NCI-H460 (cell line): Measurements from ENCODE around the gene HIRA. TPM values are rescaled to one million over a fixed set of nuclear protein-coding genes. Genes with fewer than 3 reads are reported as not detected.

Experiments
- DNase-seq: peaks from one replicate; pipeline ENCODE4 v3.0.0-alpha.2; 2016; ENCODE audit warnings: low read depth; ENCODE audit errors: extremely low read depth
- polyA plus RNA-seq: library from polyadenylated mRNA; depleted of rRNA; stranded (reverse); fragments of >200 nt; gene quantifications from 2 replicates; pipeline ENCODE4 v1.2.3, GENCODE V29; 2014; cell fraction: nucleus; rRNA removed
- total RNA-seq: library from RNA; depleted of rRNA; stranded (reverse); fragments of >200 nt; shearing (Covaris generic); gene quantifications from 2 replicates; pipeline ENCODE4 v1.2.3, GENCODE V29; 2014; rRNA removed

The HIRA gene, protein sequence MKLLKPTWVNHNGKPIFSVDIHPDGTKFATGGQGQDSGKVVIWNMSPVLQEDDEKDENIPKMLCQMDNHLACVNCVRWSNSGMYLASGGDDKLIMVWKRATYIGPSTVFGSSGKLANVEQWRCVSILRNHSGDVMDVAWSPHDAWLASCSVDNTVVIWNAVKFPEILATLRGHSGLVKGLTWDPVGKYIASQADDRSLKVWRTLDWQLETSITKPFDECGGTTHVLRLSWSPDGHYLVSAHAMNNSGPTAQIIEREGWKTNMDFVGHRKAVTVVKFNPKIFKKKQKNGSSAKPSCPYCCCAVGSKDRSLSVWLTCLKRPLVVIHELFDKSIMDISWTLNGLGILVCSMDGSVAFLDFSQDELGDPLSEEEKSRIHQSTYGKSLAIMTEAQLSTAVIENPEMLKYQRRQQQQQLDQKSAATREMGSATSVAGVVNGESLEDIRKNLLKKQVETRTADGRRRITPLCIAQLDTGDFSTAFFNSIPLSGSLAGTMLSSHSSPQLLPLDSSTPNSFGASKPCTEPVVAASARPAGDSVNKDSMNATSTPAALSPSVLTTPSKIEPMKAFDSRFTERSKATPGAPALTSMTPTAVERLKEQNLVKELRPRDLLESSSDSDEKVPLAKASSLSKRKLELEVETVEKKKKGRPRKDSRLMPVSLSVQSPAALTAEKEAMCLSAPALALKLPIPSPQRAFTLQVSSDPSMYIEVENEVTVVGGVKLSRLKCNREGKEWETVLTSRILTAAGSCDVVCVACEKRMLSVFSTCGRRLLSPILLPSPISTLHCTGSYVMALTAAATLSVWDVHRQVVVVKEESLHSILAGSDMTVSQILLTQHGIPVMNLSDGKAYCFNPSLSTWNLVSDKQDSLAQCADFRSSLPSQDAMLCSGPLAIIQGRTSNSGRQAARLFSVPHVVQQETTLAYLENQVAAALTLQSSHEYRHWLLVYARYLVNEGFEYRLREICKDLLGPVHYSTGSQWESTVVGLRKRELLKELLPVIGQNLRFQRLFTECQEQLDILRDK
- total RNA-seq, result 8.0 and 10.7 TPM in 2 replicates
- polyA plus RNA-seq, result 14.1 and 25.3 TPM in 2 replicates

DNA sequence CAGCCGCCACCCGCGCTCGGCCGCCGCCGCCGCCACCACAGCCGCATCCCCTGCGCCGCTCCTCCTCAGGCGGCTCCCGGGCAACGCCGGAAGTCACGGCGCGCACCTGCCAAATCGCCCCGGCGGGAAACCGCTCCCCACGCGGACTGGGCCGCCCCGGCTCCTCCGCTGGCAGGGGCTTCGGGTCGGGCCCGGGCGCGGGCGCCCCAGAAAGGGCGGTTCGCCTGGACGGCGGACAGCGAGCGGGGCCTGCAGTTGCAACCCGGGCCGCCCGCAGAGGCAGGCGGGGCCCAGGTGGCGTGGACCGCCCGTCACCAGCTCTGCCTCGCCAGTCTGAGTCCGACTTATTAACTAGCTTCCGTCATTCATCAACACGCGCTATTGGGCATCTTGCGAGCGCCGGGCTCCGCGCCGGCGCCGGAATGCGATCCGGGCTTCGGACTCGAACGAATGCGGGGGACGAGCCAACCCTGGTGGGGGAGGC, at the start of gene HIRA:
Gene HIRA, minus strand, starts transcription at position 85 of the 484 bp plus-strand sequence. CDS start 257 bp downstream, outside the sequence.
- DNase-seq, result peak; percentile 45

- no peak for DNase-seq
Observed at GRCh38 chr22:19480789-19481188, 49.3 kb upstream of the HIRA start.

- no peak for DNase-seq
Observed at GRCh38 chr22:19480173-19480568, 48.6 kb upstream of the HIRA start.

- peak; percentile 96 for DNase-seq
Observed at GRCh38 chr22:19479355-19480172, 48.0 kb upstream of the HIRA start, which contains the start of gene CDC45. TSS of gene CDC45 (plus strand) at chr22:19479920. CDS start at chr22:19479969, 49 bp downstream.

DNA sequence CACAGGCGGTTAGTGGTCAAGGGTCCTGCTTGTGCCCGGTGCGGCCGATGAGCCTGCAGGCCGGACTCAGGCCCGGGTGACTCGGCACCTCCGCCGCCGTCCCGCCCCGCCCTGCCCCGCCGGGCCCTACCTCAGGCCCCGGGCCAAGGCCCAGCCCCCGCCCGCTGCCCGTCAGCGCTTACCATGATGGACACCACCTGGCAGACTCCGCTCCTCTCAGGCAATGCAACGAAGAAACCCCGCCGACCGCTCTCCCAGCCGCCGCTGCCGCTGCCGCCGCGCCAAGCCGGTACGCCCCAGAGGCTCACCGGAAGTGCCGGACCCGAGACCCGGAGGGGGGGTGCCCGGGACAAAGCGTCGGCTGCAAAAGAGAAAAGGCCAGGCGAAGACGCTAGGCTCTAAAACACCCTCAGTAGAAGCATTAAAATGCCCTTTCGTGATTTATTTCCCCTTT, 47.4 kb upstream of the HIRA start, which contains the start of gene UFD1:
Gene UFD1, minus strand, starts transcription at position 293 of the 454 bp plus-strand sequence. Its CDS starts 108 bp downstream, at position 185.
- DNase-seq, result peak; percentile 59

DNA sequence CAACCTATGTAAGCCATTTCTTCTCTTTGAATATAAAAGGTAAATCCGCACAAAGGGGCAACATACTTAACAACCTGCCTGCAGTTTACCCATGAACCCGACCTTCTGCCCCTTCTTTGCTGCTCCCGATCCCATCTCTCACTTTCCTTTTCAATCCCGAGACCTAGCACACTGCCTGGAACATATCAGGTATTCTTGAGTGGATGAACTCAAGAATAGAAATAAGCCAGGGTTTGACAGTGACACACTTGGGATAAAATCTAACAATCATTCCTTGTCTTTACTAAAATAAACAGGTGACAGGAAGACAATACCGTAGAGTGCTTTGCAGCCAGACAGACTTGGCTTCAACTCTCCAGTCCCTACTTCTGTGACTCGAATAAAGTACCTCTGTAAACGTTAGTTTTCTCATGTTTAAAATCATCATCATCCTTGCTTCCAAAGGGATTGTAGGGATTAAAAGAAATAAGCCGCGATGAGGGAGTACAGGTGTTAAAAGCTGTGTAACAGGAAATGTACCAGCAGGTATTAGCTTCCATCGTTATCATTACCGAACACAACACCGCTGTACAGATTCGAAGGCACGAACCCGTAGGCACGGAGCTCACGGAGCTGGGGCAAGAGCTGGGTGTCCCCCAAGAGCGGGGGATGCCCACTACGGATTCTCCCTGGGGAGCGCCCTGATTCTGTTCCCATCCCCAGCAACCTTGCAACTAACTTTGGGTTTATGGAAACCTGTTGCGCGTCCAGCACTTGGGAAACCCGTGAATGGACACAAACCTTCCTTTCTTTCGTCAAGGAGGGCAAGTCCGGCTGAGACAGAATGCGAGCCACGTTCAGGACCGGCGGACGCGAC, 46.7 kb upstream of the HIRA start:
- no peak for DNase-seq

- DNase-seq, result no peak
Observed at GRCh38 chr22:19477321-19478044, 46.0 kb upstream of the HIRA start.

GRCh38 chr22:19476023-19476422, 44.5 kb upstream of the HIRA start:
- DNase-seq, result no peak

DNA sequence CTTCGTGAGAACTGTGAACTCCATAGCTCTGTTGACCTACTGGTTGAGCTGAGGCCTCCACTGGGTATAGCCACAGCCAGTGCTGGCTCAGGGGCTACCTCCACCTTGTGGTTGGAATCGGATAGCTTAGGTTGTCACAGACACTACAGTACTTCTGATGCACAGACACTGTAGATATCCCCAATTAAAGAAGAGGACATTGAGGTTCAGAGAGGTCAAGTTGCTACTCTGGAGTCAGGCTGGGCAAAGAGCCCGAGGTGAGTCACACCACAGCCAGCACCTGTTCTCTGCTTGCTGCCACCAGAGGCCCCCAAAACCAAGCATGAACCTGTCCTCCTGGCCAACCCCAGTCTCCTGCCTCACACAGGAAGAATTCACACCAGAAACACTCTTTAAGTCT, 42.0 kb upstream of the HIRA start:
- DNase-seq, result no peak

DNA sequence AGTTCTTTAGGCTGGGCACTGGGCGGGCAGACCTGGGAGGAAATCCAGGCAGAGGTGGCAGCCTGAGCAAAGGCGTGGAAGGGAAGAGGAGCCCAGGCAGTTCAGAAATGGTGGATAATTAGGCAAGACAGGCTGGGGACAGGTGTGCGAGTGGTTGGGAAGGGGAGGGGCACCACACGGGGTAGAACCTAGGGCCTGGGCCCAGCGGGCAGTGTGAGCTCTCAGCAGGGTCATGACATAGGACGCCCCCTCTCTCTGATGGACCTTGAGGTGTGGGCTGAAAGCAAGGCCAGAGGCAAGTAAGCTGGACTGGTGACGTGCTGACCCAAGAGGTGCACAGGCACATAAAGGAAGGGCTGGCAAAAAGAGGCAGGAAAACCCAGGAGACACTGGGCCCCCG, 40.7 kb upstream of the HIRA start:
- no peak for DNase-seq

- DNase-seq, result no peak
Observed at GRCh38 chr22:19471572-19471971, 40.0 kb upstream of the HIRA start.

GRCh38 chr22:19470010-19470409, 38.5 kb upstream of the HIRA start:
- no peak for DNase-seq

- no peak for DNase-seq
Observed at GRCh38 chr22:19469421-19469820, 37.9 kb upstream of the HIRA start.

DNA sequence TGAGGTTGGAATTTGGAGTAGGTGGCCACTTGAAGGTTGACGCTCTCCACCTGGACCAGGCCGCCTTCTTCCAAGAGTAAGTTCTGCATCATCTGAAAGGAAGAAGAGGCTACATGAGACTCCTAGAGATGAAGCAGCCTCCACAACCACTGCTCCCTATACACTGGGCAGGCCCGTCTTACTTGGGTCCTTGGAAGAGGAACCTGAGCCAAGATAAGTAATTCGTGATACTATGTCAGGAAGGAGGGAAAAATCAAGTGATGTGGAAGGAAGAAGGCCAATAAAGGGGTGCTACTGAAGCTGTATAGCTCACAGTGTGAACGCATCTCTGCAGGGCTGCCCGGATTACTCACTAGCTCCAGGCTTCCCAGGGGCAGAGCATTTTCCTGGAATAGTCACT, 36.4 kb upstream of the HIRA start:
- no peak for DNase-seq

GRCh38 chr22:19466848-19467752, 35.6 kb upstream of the HIRA start:
- no peak for DNase-seq

- DNase-seq, result no peak
Observed at GRCh38 chr22:19466126-19466716, 34.7 kb upstream of the HIRA start.

DNA sequence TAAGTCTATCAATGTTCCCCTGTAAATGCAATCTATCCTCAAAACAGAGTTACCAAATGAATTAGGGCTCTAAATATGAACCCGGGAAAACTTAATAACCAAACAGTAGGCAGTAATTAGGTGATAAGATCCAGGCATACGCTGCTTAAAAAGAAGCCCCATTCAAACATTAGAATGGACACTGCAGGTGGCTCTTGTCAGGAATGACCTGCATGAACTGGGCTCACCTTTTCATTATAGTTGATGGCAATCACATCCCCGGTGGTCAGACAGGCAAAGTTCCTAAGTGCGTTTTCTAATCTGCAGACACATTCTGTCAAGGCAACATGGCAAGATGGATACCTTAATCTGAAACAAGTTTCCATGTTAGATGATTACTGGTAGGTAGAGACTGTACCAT, 33.4 kb upstream of the HIRA start:
- no peak for DNase-seq
